Endodermal cell (in vitro differentiated cells): ENCODE results near the gene DDHD1. TPM values are rescaled to one million over a fixed set of nuclear protein-coding genes. Genes with fewer than 3 reads are reported as not detected.

Experiments used
- DNase-seq: peaks from one replicate; pipeline ENCODE4 v3.0.0-alpha.2; 2017
- H3K27ac ChIP-seq: 2 replicates; pipeline ENCODE4 v1.5.1; 2013; ENCODE audit warnings: mild to moderate bottlenecking, low read depth, low read length, moderate library complexity
- H3K27me3 ChIP-seq: 2 replicates; pipeline ENCODE4 v1.6.1; 2013; ENCODE audit warnings: mild to moderate bottlenecking, low read length, moderate library complexity; ENCODE audit not compliant: insufficient read depth, control insufficient read depth, poor library complexity, severe bottlenecking
- H3K36me3 ChIP-seq: 2 replicates; pipeline ENCODE4 v1.7.0; 2013; ENCODE audit warnings: mild to moderate bottlenecking, low read length, moderate library complexity; ENCODE audit not compliant: control insufficient read depth, insufficient read depth
- H3K4me1 ChIP-seq: one replicate; pipeline ENCODE4 v1.7.0; 2013; ENCODE audit warnings: low read length; ENCODE audit not compliant: control insufficient read depth, insufficient read depth
- H3K4me3 ChIP-seq: 2 replicates; pipeline ENCODE4 v1.5.1; 2013; ENCODE audit warnings: mild to moderate bottlenecking, low read length, moderate library complexity
- H3K9ac ChIP-seq: 2 replicates; pipeline ENCODE4 v1.6.1; 2013; ENCODE audit warnings: mild to moderate bottlenecking, low read length, moderate library complexity; ENCODE audit not compliant: poor library complexity, severe bottlenecking; ENCODE audit errors: extremely low read depth
- H3K9me3 ChIP-seq: 2 replicates; pipeline ENCODE4 v1.6.1; 2013; ENCODE audit warnings: mild to moderate bottlenecking, low read length, moderate library complexity; ENCODE audit not compliant: control insufficient read depth
- H3K27ac Mint-ChIP-seq: 2 replicates; pipeline ENCODE4 v1.8.0; 2020; ENCODE audit warnings: mixed read lengths
- H3K27me3 Mint-ChIP-seq: 2 replicates; pipeline ENCODE4 v1.8.0; 2021; ENCODE audit warnings: mild to moderate bottlenecking, mixed read lengths; ENCODE audit not compliant: insufficient read depth
- H3K36me3 Mint-ChIP-seq: 2 replicates; pipeline ENCODE4 v1.8.0; 2020; ENCODE audit warnings: low read depth, mixed read lengths
- H3K4me1 Mint-ChIP-seq: 2 replicates; pipeline ENCODE4 v1.8.0; 2020; ENCODE audit warnings: mixed read lengths
- H3K4me3 Mint-ChIP-seq: 2 replicates; pipeline ENCODE4 v1.8.0; 2020; ENCODE audit warnings: mild to moderate bottlenecking, moderate library complexity, mixed read lengths
- H3K9me3 Mint-ChIP-seq: 2 replicates; pipeline ENCODE4 v1.8.0; 2020; ENCODE audit warnings: mild to moderate bottlenecking, mixed read lengths
- WGBS, 2 experiments: methylation state at CpG; one replicate each; pipeline versions ENCODE4 v1.1.5 to v1.1.7; 2013; ENCODE audit warnings: missing lambda C conversion rate in 2 of 2, mixed read lengths in 1 of 2; ENCODE audit not compliant: insufficient coverage in 1 of 2, insufficient read length in 1 of 2; 5-methylcytosine and 5-hydroxymethylcytosine counted together
- total RNA-seq, 2 donors: library from RNA; stranded (reverse); fragmentation: NEBNext Ultra II Directional in 1 of 2; extraction: Animal tissue kit (Norgen Biotek cat#: 25700) in 1 of 2; gene quantifications; 2 replicates in 1 of 2; 3 replicates in 1 of 2; pipeline ENCODE4 v1.2.1, GENCODE V29; 2021
- TF ChIP-seq, protein P1 (sequence below): fragments of 200-600 bp; sonication (generic); conservative IDR thresholded peaks from 2 replicates; pipeline ENCODE4 v1.5.0; 2021; ENCODE audit warnings: antibody characterized with exemption, mild to moderate bottlenecking

The DDHD1 gene
- total RNA-seq, 2 donors from 2014 or later, result 26.2 to 27.1 TPM

DNA sequence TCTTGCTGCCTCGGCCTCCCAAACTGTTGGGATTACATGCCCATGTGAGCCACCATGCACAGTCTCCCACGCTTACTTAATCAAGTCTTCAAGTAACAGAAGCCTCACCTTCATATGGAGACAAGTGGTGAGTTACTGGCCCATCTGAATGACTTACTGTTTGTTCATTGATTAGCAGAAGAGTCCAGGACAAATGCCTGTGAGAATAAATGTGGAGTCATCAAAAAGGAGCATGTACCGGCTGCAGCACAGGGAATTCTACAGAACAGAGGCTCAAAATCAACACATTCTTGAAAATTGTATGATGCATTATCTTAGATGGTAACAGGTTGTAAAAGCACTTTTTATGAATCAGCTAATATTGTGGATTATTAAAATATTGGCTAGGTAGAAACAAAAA lies 129.8 kb downstream of the DDHD1 start:
- H3K27ac ChIP-seq, result no peak overlapping the region
- H3K9ac ChIP-seq, result no peak overlapping the region
- TF ChIP-seq, protein P1, sequence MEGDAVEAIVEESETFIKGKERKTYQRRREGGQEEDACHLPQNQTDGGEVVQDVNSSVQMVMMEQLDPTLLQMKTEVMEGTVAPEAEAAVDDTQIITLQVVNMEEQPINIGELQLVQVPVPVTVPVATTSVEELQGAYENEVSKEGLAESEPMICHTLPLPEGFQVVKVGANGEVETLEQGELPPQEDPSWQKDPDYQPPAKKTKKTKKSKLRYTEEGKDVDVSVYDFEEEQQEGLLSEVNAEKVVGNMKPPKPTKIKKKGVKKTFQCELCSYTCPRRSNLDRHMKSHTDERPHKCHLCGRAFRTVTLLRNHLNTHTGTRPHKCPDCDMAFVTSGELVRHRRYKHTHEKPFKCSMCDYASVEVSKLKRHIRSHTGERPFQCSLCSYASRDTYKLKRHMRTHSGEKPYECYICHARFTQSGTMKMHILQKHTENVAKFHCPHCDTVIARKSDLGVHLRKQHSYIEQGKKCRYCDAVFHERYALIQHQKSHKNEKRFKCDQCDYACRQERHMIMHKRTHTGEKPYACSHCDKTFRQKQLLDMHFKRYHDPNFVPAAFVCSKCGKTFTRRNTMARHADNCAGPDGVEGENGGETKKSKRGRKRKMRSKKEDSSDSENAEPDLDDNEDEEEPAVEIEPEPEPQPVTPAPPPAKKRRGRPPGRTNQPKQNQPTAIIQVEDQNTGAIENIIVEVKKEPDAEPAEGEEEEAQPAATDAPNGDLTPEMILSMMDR, result no peak
- H3K4me3 ChIP-seq, result no peak overlapping the region
- no peaks in the 10 kb centered on the region for H3K36me3 ChIP-seq
- Mint-ChIP-seq H3K4me1 (peaks cover 8% of the 10 kb centered on the region), H3K4me3 (no peak overlapping the region), H3K36me3 (no peaks in the 10 kb centered on the region), H3K27me3 (no peaks in the 10 kb centered on the region), H3K27ac (no peak overlapping the region), H3K9me3 (no peaks in the 10 kb centered on the region)
- no peaks in the 10 kb centered on the region for H3K9me3 ChIP-seq
- WGBS, 2 experiments, result 96 to 100% methylated on average over 1 to 3 of the region's 3 CpGs
- no peaks in the 10 kb centered on the region for H3K27me3 ChIP-seq
- no peak for DNase-seq
- H3K4me1 ChIP-seq, result no peaks in the 10 kb centered on the region

DNA sequence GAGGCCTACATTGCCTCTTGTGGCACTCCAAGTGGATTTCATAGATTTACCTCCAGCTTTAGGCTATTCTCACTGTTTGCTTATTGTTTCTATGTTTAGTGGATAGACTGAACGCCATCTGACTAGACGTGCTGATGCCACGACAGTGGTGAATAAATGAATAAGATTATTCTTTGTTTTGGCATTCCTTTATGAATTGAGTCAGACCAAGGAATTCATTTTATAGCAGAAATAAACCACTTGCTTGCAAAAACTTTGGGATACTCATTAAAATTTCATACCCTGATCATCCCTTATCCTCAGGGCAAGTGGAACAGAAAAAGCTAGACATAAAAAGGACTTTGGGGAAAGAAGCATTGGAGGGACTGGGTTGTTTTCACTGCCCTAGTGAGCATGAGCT lies 130.5 kb downstream of the DDHD1 start:
- DNase-seq, result no peak
- TF ChIP-seq, protein P1, result no peak
- Mint-ChIP-seq H3K4me1 (peaks cover 8% of the 10 kb centered on the region), H3K36me3 (no peaks in the 10 kb centered on the region), H3K9me3 (no peaks in the 10 kb centered on the region), H3K27me3 (no peaks in the 10 kb centered on the region), H3K27ac (no peak overlapping the region), H3K4me3 (no peak overlapping the region)
- H3K27ac ChIP-seq, result no peak overlapping the region
- H3K9ac ChIP-seq, result no peak overlapping the region
- no peak overlapping the region for H3K4me3 ChIP-seq
- H3K27me3 ChIP-seq, result no peaks in the 10 kb centered on the region
- no peaks in the 10 kb centered on the region for H3K4me1 ChIP-seq
- H3K9me3 ChIP-seq, result no peaks in the 10 kb centered on the region
- H3K36me3 ChIP-seq, result no peaks in the 10 kb centered on the region
- 100% methylated on average over 3 of the region's 3 CpGs; no CpG with 5 or more reads in 1 of the 2 experiments for WGBS, 2 experiments

DNA sequence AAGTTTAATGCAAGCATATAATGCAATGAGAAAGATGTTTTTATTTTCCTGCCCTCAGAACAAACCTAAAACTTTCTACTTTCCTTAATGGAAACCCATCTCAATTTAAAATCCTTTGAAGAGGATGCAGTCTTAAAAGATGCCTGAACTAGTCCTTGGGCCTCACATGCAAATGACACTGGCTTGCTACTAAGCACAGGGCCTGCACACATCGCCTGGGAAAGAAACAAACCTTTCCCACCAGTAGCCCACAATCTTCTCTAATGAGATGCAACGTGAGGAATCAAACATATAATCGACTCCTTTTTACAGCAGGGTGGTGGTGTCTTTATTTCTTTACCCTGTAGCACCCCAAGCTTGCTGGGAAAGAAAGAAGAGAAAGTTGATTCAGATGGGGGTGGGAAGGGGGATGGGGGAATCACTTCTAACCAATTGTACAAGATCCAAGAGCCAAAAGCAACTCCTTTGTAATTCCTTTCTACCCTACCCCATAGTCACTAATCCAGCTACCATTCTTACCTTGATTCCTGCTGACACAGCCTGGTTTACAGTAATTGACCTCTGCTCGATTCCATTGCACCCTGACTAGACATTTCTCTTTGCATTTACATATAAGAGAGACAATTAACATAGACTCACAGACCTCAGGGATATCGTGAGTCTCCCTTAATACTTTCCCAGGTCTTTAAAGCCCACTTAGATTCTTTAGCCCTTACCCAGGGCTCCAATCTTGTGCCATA lies 132.8 kb downstream of the DDHD1 start:
- Histone ChIP-seq H3K4me1 (no peaks in the 10 kb centered on the region), H3K36me3 (no peaks in the 10 kb centered on the region), H3K9me3 (no peaks in the 10 kb centered on the region), H3K27ac (no peak overlapping the region), H3K9ac (no peak overlapping the region), H3K4me3 (no peak overlapping the region), H3K27me3 (no peaks in the 10 kb centered on the region)
- peak; percentile 52 for DNase-seq
- H3K27ac Mint-ChIP-seq, result peak overlapping the region; percentile 0
- H3K36me3 Mint-ChIP-seq, result no peaks in the 10 kb centered on the region
- peaks cover 8% of the 10 kb centered on the region for H3K4me1 Mint-ChIP-seq
- 57 to 62% methylated on average over 3 to 5 of the region's 5 CpGs for WGBS, 2 experiments
- H3K27me3 Mint-ChIP-seq, result no peaks in the 10 kb centered on the region
- TF ChIP-seq, protein P1, result no peak
- H3K4me3 Mint-ChIP-seq, result no peak overlapping the region
- no peaks in the 10 kb centered on the region for H3K9me3 Mint-ChIP-seq
